ENCODE measurements around the gene KRTAP5-10.
"Not testable (repeated sequence)": the region's sequence is repeated elsewhere in the genome, so short reads cannot be mapped to it uniquely, and the experiment has no call there.

The KRTAP5-10 gene

GRCh38 chr11:71608272-71608671, 42.9 kb downstream of the KRTAP5-10 start:
- not testable (repeated sequence) for H2AK5ac ChIP-seq (ENCODE audit: low read depth, low read length); H3K18ac ChIP-seq (ENCODE audit: low read length); H3K9me3 ChIP-seq (replicated peaks in 1 of 2; ENCODE audit: control insufficient read depth in 2 of 2, insufficient read depth in 1 of 2, low read depth in 1 of 2, low read length in 2 of 2); H3K4me2 ChIP-seq (ENCODE audit: insufficient read depth, low read length, poor library complexity, severe bottlenecking); H2BK12ac ChIP-seq (ENCODE audit: low read length); H3K4me3 ChIP-seq (ENCODE audit: low read length in 2 of 2); DNase-seq (ENCODE audit: low spot score); H2BK15ac ChIP-seq (ENCODE audit: low read length); H3K27ac ChIP-seq (replicated peaks; ENCODE audit: low read length); H2AFZ ChIP-seq (ENCODE audit: low read length); H3K4me1 ChIP-seq (ENCODE audit: control insufficient read depth in 2 of 2, insufficient read depth in 1 of 2, low read depth in 1 of 2, low read length in 2 of 2); H2BK5ac ChIP-seq (ENCODE audit: low read length); H4K8ac ChIP-seq (ENCODE audit: low read depth, low read length); H4K91ac ChIP-seq (ENCODE audit: low read depth, low read length, poor library complexity); H3K23ac ChIP-seq (ENCODE audit: low read depth, low read length, poor library complexity); H3K4ac ChIP-seq (ENCODE audit: low read length); H2BK120ac ChIP-seq (ENCODE audit: low read depth, low read length); H3K14ac ChIP-seq (ENCODE audit: low read length); H3K36me3 ChIP-seq (replicated peaks in 1 of 2; ENCODE audit: control insufficient read depth in 2 of 2, insufficient read depth in 2 of 2, low read length in 2 of 2); H3K79me1 ChIP-seq (ENCODE audit: low read depth, low read length); H3K9ac ChIP-seq (ENCODE audit: low read depth, low read length, poor library complexity)
- peaks cover 0 to 23% (median 10%) of the 10 kb centered on the region in 3 experiments for H3K27me3 ChIP-seq (ENCODE audit: control insufficient read depth in 3 of 3, insufficient read depth in 3 of 3, low read depth in 1 of 3, low read length in 3 of 3)
- no CpG with 5 or more reads among the region's 21 CpGs for WGBS, 2 donors (ENCODE audit: extremely low coverage in 2 of 2, insufficient read length in 2 of 2, insufficient replicate concordance in 1 of 2)

DNA sequence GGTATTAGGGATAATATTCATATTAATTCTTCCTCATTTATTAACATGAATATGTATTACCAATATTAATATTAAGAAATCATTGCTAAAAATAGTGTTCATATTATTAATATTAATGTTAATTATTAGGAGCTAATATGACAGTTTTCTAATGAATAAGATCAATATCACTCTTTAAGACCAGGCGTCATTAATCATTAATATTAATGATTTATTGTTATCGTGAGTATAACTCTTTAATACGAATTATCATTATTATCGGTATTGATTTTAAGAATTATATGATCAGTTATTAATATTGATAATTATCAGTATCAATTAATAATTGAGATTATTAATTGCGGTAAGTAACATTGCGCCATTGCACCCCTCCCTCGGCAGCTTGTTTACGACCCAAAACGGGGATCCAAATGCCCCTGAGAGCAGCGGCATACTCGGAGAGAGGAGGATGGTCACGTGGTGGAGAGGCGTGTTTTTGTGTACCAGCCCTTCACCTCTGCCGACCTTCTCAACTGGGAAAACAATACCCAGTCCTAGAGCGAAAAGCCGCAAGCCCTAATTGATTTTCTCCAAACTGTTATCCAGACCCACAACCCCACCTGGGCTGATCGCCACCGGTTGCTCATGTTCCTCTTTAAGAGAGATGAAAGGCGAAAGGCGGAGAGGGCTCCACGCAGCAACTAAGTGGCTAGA, 46.0 kb downstream of the KRTAP5-10 start:
- not testable (repeated sequence) for H3K36me3 ChIP-seq (replicated peaks in 1 of 2; ENCODE audit: control insufficient read depth in 2 of 2, insufficient read depth in 2 of 2, low read length in 2 of 2); H3K9me3 ChIP-seq (replicated peaks in 1 of 2; ENCODE audit: control insufficient read depth in 2 of 2, insufficient read depth in 1 of 2, low read depth in 1 of 2, low read length in 2 of 2); H3K4ac ChIP-seq (ENCODE audit: low read length); H2BK5ac ChIP-seq (ENCODE audit: low read length); DNase-seq (ENCODE audit: low spot score); H4K91ac ChIP-seq (ENCODE audit: low read depth, low read length, poor library complexity); H2BK120ac ChIP-seq (ENCODE audit: low read depth, low read length); H2BK12ac ChIP-seq (ENCODE audit: low read length); H4K8ac ChIP-seq (ENCODE audit: low read depth, low read length); H3K4me3 ChIP-seq (ENCODE audit: low read length in 2 of 2); H3K4me2 ChIP-seq (ENCODE audit: insufficient read depth, low read length, poor library complexity, severe bottlenecking); H3K4me1 ChIP-seq (ENCODE audit: control insufficient read depth in 2 of 2, insufficient read depth in 1 of 2, low read depth in 1 of 2, low read length in 2 of 2); H2AFZ ChIP-seq (ENCODE audit: low read length); H2AK5ac ChIP-seq (ENCODE audit: low read depth, low read length); H3K9ac ChIP-seq (ENCODE audit: low read depth, low read length, poor library complexity); H2BK15ac ChIP-seq (ENCODE audit: low read length); H3K23ac ChIP-seq (ENCODE audit: low read depth, low read length, poor library complexity); H3K27ac ChIP-seq (replicated peaks; ENCODE audit: low read length); H3K79me1 ChIP-seq (ENCODE audit: low read depth, low read length); H3K14ac ChIP-seq (ENCODE audit: low read length); H3K18ac ChIP-seq (ENCODE audit: low read length)
- peaks cover 0 to 21% (median 10%) of the 10 kb centered on the region in 3 experiments for H3K27me3 ChIP-seq (ENCODE audit: control insufficient read depth in 3 of 3, insufficient read depth in 3 of 3, low read depth in 1 of 3, low read length in 3 of 3)
- WGBS, 2 donors (ENCODE audit: extremely low coverage in 2 of 2, insufficient read length in 2 of 2, insufficient replicate concordance in 1 of 2) = no CpG with 5 or more reads among the region's 21 CpGs

- not testable (repeated sequence) for H3K4me1 ChIP-seq (ENCODE audit: control insufficient read depth in 2 of 2, insufficient read depth in 1 of 2, low read depth in 1 of 2, low read length in 2 of 2); H3K14ac ChIP-seq (ENCODE audit: low read length); H3K9me3 ChIP-seq (replicated peaks in 1 of 2; ENCODE audit: control insufficient read depth in 2 of 2, insufficient read depth in 1 of 2, low read depth in 1 of 2, low read length in 2 of 2); H3K79me1 ChIP-seq (ENCODE audit: low read depth, low read length); H3K4me3 ChIP-seq (ENCODE audit: low read length in 2 of 2); H4K8ac ChIP-seq (ENCODE audit: low read depth, low read length); H2AFZ ChIP-seq (ENCODE audit: low read length); H2BK15ac ChIP-seq (ENCODE audit: low read length); H3K18ac ChIP-seq (ENCODE audit: low read length); H2BK12ac ChIP-seq (ENCODE audit: low read length); H2BK5ac ChIP-seq (ENCODE audit: low read length); DNase-seq (ENCODE audit: low spot score); H2AK5ac ChIP-seq (ENCODE audit: low read depth, low read length); H3K36me3 ChIP-seq (replicated peaks in 1 of 2; ENCODE audit: control insufficient read depth in 2 of 2, insufficient read depth in 2 of 2, low read length in 2 of 2); H3K27me3 ChIP-seq (ENCODE audit: control insufficient read depth in 3 of 3, insufficient read depth in 3 of 3, low read depth in 1 of 3, low read length in 3 of 3); H2BK120ac ChIP-seq (ENCODE audit: low read depth, low read length); H3K9ac ChIP-seq (ENCODE audit: low read depth, low read length, poor library complexity); H4K91ac ChIP-seq (ENCODE audit: low read depth, low read length, poor library complexity); H3K4ac ChIP-seq (ENCODE audit: low read length); H3K23ac ChIP-seq (ENCODE audit: low read depth, low read length, poor library complexity); H3K27ac ChIP-seq (replicated peaks; ENCODE audit: low read length)
- no CpG with 5 or more reads among the region's 7 CpGs for WGBS, 2 donors (ENCODE audit: extremely low coverage in 2 of 2, insufficient read length in 2 of 2, insufficient replicate concordance in 1 of 2)
- peak overlapping the region; percentile 12 for H3K4me2 ChIP-seq (ENCODE audit: insufficient read depth, low read length, poor library complexity, severe bottlenecking)
These were observed 48.6 kb downstream of the KRTAP5-10 start for GRCh38 chr11:71613931-71614330.

- H3K14ac ChIP-seq (ENCODE audit: low read length) = not testable (repeated sequence)
- WGBS, 2 donors (ENCODE audit: extremely low coverage in 2 of 2, insufficient read length in 2 of 2, insufficient replicate concordance in 1 of 2) = no CpG with 5 or more reads among the region's 15 CpGs
These were observed 49.1 kb downstream of the KRTAP5-10 start for GRCh38 chr11:71614366-71614917.

More at GRCh38 chr11:71614366-71614917, 49.1 kb downstream of the KRTAP5-10 start:
- H2BK12ac ChIP-seq (ENCODE audit: low read length); H3K9ac ChIP-seq (ENCODE audit: low read depth, low read length, poor library complexity); H2BK5ac ChIP-seq (ENCODE audit: low read length); H3K4me1 ChIP-seq (ENCODE audit: control insufficient read depth in 2 of 2, insufficient read depth in 1 of 2, low read depth in 1 of 2, low read length in 2 of 2); H3K4me3 ChIP-seq (ENCODE audit: low read length in 2 of 2); H2BK15ac ChIP-seq (ENCODE audit: low read length); H4K91ac ChIP-seq (ENCODE audit: low read depth, low read length, poor library complexity); H2AFZ ChIP-seq (ENCODE audit: low read length); H3K79me1 ChIP-seq (ENCODE audit: low read depth, low read length); H2AK5ac ChIP-seq (ENCODE audit: low read depth, low read length); H2BK120ac ChIP-seq (ENCODE audit: low read depth, low read length); H3K27ac ChIP-seq (replicated peaks; ENCODE audit: low read length); H3K18ac ChIP-seq (ENCODE audit: low read length); H3K23ac ChIP-seq (ENCODE audit: low read depth, low read length, poor library complexity); H3K36me3 ChIP-seq (replicated peaks in 1 of 2; ENCODE audit: control insufficient read depth in 2 of 2, insufficient read depth in 2 of 2, low read length in 2 of 2); H3K4ac ChIP-seq (ENCODE audit: low read length); H3K9me3 ChIP-seq (replicated peaks in 1 of 2; ENCODE audit: control insufficient read depth in 2 of 2, insufficient read depth in 1 of 2, low read depth in 1 of 2, low read length in 2 of 2); H4K8ac ChIP-seq (ENCODE audit: low read depth, low read length); H3K27me3 ChIP-seq (ENCODE audit: control insufficient read depth in 3 of 3, insufficient read depth in 3 of 3, low read depth in 1 of 3, low read length in 3 of 3); DNase-seq (ENCODE audit: low spot score); H3K4me2 ChIP-seq (ENCODE audit: insufficient read depth, low read length, poor library complexity, severe bottlenecking): not testable (repeated sequence)

All from neuronal stem cell (in vitro differentiated cells).